ENCODE results near the gene TIMM44. TPM values are rescaled to one million over a fixed set of nuclear protein-coding genes. Genes with fewer than 3 reads are reported as not detected.

The TIMM44 gene
- total RNA-seq, 2 experiments from 2014 or later, result 86.0 to 116 TPM

GRCh38 chr19:7900401-7900870 is 43.0 kb downstream of the TIMM44 start:
- H3K4me3 ChIP-seq (ENCODE audit: low read depth, low read length, poor library complexity, severe bottlenecking), result no peak overlapping the region
- peaks cover 14% of the 10 kb centered on the region for H3K79me2 ChIP-seq (ENCODE audit: insufficient read depth, low read depth, low read length)
- no peak overlapping the region for H3K4me2 ChIP-seq (ENCODE audit: low read length)
- H3K4me1 ChIP-seq (ENCODE audit: insufficient read depth, low read length, poor library complexity, severe bottlenecking), result peaks cover 18% of the 10 kb centered on the region
- H3K27ac ChIP-seq (ENCODE audit: low read depth, low read length, poor library complexity, severe bottlenecking), result no peak overlapping the region
- H4K20me1 ChIP-seq (ENCODE audit: insufficient read depth, low read length), result 0 out of 2 replicates have a peak, but pooled peaks cover 9% of the 10 kb centered on the region
- BruUV-seq (replicated peaks), result no TSS peak
- POLR2A ChIA-PET, result interaction anchor here (1.6 kb wide), 1 partner anchor 295 kb away, joined by 5 read pairs; no protein-coding TSS in a partner anchor
- DNase-seq (ENCODE audit: low spot score), result no peak
- H3K9me2 ChIP-seq (ENCODE audit: insufficient read depth, low read length), result no peaks in the 10 kb centered on the region
- CTCF ChIA-PET (ENCODE audit: unreplicated experiment), result no interaction called here
- intact Hi-C loops (cut with micrococcal nuclease; ENCODE audit: unreplicated experiment), result no loop called here
- H3K36me3 ChIP-seq (ENCODE audit: insufficient read depth, low read length), result no peaks in the 10 kb centered on the region
- TF ChIP-seq EZH2phosphoT487 (IDR thresholded peaks at IDR 0.05; ENCODE audit: borderline replicate concordance, low read depth, low read length), result no peak
- no peak overlapping the region for H2AFZ ChIP-seq (ENCODE audit: low read length)
- H3K9me3 ChIP-seq (ENCODE audit: low read length), result no peaks in the 10 kb centered on the region

- POLR2A ChIA-PET, result no interaction called here
- Histone ChIP-seq H3K79me2 (ENCODE audit: insufficient read depth, low read depth, low read length) (peaks cover 8% of the 10 kb centered on the region), H3K4me3 (ENCODE audit: low read depth, low read length, poor library complexity, severe bottlenecking) (no peak overlapping the region), H3K27ac (ENCODE audit: low read depth, low read length, poor library complexity, severe bottlenecking) (no peak overlapping the region), H2AFZ (ENCODE audit: low read length) (no peak overlapping the region), H3K9me2 (ENCODE audit: insufficient read depth, low read length) (no peaks in the 10 kb centered on the region), H4K20me1 (ENCODE audit: insufficient read depth, low read length) (0 out of 2 replicates have a peak, but pooled peaks cover 6% of the 10 kb centered on the region), H3K4me2 (ENCODE audit: low read length) (no peak overlapping the region), H3K36me3 (ENCODE audit: insufficient read depth, low read length) (no peaks in the 10 kb centered on the region), H3K4me1 (ENCODE audit: insufficient read depth, low read length, poor library complexity, severe bottlenecking) (peaks cover 12% of the 10 kb centered on the region), H3K9me3 (ENCODE audit: low read length) (no peaks in the 10 kb centered on the region)
- no peak for TF ChIP-seq CTCF (conservative IDR thresholded peaks at IDR 0.05; ENCODE audit: low read length)
- no peak for TF ChIP-seq EZH2phosphoT487 (IDR thresholded peaks at IDR 0.05; ENCODE audit: borderline replicate concordance, low read depth, low read length)
- intact Hi-C loops (cut with micrococcal nuclease; ENCODE audit: unreplicated experiment), result no loop called here
- no TSS peak for BruUV-seq (replicated peaks)
- DNase-seq (ENCODE audit: low spot score), result no peak
- CTCF ChIA-PET (ENCODE audit: unreplicated experiment), result no interaction called here
Measured at GRCh38 chr19:7899751-7900378, 43.6 kb downstream of the TIMM44 start.

- Histone ChIP-seq H3K4me1 (ENCODE audit: insufficient read depth, low read length, poor library complexity, severe bottlenecking) (peaks cover 8% of the 10 kb centered on the region), H4K20me1 (ENCODE audit: insufficient read depth, low read length) (no peaks in the 10 kb centered on the region), H3K4me3 (ENCODE audit: low read depth, low read length, poor library complexity, severe bottlenecking) (no peak overlapping the region), H3K27ac (ENCODE audit: low read depth, low read length, poor library complexity, severe bottlenecking) (no peak overlapping the region), H3K9me3 (ENCODE audit: low read length) (no peaks in the 10 kb centered on the region), H3K36me3 (ENCODE audit: insufficient read depth, low read length) (no peaks in the 10 kb centered on the region), H3K79me2 (ENCODE audit: insufficient read depth, low read depth, low read length) (no peaks in the 10 kb centered on the region), H2AFZ (ENCODE audit: low read length) (no peak overlapping the region), H3K9me2 (ENCODE audit: insufficient read depth, low read length) (no peaks in the 10 kb centered on the region), H3K4me2 (ENCODE audit: low read length) (no peak overlapping the region)
- CTCF ChIA-PET (ENCODE audit: unreplicated experiment), result interaction anchor here (0.5 kb wide), 1 partner anchor 21 kb away, joined by 14 read pairs; the partner anchor contains the start of gene SNAPC2
- no peak for DNase-seq (ENCODE audit: low spot score)
- no TSS peak for BruUV-seq (replicated peaks)
- intact Hi-C loops (cut with micrococcal nuclease; ENCODE audit: unreplicated experiment), result no loop called here
- no peak for TF ChIP-seq CTCF (conservative IDR thresholded peaks at IDR 0.05; ENCODE audit: low read length)
- no peak for TF ChIP-seq EZH2phosphoT487 (IDR thresholded peaks at IDR 0.05; ENCODE audit: borderline replicate concordance, low read depth, low read length)
- POLR2A ChIA-PET, result no interaction called here
Measured at GRCh38 chr19:7898967-7899366, 44.5 kb downstream of the TIMM44 start.

Data from OCI-LY7 (cell line).